ENCODE measurements around the gene CACNA2D2. TPM values are rescaled to one million over a fixed set of nuclear protein-coding genes. Genes with fewer than 3 reads are reported as not detected.

The CACNA2D2 gene
- total RNA-seq, 1 experiment from 2014 or later: 0.02 TPM

DNA sequence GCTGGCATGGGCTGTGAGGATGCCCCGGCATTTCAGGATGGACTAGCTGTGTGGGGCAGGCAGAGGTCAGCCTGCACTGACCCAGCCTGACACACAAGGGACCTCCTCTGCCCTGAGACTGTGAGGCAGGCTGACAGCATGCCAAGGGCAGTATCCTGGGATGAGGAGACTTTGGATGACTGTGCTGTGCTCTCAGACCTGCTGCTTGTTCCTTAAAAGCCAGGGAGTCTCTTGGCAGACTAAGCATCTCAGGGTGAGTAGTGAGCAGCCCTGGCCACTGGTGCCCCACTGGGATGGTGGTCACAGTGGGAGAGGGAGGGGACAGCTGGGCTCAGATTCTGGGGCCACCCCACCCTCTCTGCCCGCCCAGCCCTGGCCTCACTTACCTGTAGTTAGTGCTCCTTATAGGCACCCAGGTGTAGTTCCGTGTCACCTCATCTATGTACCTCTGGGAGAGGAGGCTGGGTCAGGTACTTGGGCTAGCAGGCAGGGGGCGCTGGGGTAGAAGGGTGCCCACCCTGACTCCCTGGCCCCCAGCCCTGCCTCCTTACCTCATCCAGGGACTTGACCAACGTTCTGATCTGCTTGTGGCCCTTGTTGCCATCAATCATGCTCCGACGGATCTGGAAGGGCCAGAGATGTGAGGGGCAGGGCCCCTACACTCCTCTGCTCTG, 128.0 kb downstream of the CACNA2D2 start:
- no peak for DNase-seq (ENCODE audit: extremely low read depth, low read depth)

DNA sequence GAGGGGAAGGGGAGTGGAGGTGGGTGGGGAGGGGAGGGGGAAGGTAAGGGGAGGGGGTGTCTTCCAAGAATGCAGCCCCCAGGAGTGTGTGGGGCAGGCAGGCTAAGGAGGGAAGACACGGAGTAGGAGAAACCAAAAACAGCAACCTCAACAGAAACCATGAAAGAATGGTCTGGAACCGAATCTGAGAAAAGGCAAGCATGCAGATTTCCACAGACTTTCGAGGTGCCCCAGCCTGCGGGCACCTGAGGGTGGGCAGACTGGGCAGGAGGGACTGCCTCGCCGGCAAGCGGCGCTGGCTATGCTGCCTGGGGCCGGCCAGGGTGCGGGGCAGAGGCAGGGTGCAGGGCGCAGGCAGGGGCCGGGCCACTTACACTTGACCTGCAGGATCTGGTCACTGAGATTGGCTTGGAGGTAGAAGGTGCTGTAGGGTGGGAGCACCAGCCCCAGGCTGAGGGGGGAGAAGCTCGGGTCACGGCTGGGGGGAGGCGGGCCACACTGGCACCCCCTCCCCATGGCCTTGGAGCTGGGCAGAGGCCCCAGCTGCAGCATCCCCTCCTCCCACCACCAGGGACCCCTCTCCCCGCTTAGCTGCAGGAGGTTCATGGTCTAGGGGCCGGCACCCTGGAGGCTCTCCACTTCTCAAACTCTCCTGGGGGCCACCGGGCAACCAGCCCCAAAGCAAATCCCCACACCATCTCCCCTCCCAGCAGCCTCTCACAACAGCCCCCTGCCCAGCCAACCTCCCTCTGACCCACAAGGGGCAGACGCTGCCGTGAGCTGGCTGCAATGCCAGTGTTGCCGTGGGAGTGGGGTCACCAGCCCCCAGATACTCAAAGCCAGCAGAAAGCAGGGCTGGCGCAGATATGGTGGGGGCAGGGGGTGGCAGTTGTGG, 128.8 kb downstream of the CACNA2D2 start:
- DNase-seq (ENCODE audit: extremely low read depth, low read depth): no peak

- DNase-seq (ENCODE audit: extremely low read depth, low read depth): no peak
These were observed 130.0 kb downstream of the CACNA2D2 start for GRCh38 chr3:50373146-50374051.

GRCh38 chr3:50372349-50372748, 131.1 kb downstream of the CACNA2D2 start:
- no peak for DNase-seq (ENCODE audit: extremely low read depth, low read depth)

GRCh38 chr3:50371133-50371685, 132.2 kb downstream of the CACNA2D2 start:
- no peak for DNase-seq (ENCODE audit: extremely low read depth, low read depth)

- DNase-seq (ENCODE audit: extremely low read depth, low read depth): no peak
These were observed 132.8 kb downstream of the CACNA2D2 start for GRCh38 chr3:50370594-50370993.

DNA sequence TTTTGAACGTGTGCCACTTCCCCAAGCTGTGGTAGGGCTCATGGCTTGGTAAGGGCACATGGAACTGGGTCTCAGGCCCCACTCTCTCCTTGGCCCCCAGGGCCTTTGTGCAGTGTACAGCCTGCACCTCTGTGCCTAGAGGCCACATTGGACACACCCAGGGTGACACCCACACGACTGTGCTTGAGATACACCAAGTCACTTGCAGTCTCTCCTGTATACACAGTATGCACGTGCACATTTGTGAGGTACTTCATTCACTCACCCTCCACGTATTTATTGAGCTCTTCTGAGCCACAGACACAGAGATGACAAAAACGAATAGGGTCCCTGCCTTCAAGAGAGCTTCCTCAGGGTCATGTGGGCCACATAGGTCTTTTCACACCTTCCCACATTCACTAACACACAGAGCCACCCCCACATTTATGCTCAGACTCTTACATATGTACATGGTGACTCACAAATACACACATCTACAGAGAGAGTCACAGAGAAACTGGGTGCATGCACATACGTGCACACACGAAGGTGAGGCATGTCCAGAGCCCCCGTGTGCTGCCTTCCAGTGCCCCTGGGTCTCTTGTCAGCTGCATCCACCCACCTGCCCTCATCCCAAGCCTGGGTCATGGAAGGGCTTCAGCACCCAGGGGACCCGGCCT, 134.3 kb downstream of the CACNA2D2 start:
- DNase-seq (ENCODE audit: extremely low read depth, low read depth): no peak

- no peak for DNase-seq (ENCODE audit: extremely low read depth, low read depth)
These were observed 137.6 kb downstream of the CACNA2D2 start for GRCh38 chr3:50365842-50366220.

DNA sequence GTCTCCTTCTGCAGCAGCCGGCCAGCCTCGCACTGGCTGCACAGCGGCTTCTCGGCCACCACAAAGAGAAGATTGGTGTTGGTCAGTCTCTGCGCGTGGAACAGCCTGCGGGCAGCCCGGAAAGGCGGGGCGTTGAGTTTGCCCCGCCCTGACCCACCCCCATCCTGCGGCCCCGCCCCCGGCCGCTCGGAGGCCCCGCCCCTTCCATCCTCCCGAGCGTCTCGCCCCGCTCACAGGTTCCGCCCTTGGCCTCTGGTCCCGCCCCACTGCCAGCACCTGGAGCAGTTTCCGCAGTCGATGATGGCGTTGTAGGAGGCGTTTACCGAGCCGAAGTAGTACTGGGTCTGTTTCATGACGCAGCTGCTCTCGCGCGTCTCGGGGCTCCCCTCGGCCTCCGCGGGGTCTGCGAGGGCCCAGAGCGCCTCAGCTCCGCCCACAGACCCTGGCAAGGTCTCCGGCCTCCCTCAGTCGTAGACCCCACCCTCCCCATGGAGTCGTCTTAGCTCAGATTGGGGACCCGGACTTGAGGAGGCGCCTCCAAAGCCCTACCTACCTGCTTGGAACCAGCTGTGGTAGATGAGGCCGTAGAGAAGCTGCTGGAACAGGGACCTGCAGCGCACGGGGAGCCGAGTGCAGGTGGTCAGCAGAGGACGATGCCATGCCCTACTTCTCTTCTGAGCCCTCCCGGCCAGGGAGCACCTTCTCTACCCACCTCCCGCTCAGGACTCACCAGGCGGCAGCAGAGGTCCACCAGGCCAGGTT, 138.2 kb downstream of the CACNA2D2 start:
- DNase-seq (ENCODE audit: extremely low read depth, low read depth): no peak

DNA sequence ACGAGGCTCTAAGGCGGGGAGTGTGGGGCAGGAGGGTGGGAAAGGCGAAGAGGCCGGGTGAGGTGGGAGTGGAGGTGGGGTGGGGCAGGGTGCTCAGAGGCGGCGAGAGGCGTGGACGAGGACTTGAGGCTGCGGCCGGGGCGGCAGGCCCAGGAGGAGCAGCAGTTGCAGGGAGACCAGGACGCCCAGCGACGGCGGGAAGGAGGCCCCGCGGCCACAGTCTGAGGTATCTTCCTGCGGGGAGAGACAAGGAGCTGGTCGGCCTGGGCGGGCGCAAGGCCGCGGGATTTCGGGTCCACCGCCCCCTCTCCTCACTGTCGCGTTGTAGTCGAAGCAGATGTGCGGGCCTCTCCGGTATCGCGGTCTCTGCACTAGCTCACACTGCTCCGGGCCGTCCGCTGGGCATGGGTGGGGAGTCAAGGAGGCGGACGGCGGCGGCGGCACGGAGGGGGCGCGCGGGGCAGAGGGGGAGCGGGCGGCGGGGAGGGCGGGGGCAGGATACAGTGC, 138.8 kb downstream of the CACNA2D2 start:
- DNase-seq (ENCODE audit: extremely low read depth, low read depth): no peak

DNA sequence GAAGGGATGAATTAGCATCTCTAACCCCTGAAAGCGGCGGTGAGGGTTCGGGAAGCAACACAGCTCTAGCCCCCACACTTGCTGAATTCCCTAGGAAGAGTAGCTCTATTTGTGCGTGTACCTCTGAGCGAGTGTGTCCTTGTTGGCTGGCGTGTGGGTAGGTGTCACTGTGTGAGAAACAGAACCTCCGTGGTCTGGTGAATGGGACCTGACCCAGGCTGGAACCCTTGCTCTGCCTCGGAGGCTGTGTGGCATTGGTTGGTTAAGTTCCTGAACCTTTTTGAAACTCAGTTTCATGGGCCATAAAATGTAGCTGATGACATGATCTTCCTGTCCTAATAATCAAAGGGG, 143.7 kb downstream of the CACNA2D2 start:
- DNase-seq (ENCODE audit: extremely low read depth, low read depth): no peak

- peak; percentile 96 for DNase-seq (ENCODE audit: extremely low read depth, low read depth)
These were observed 144.3 kb downstream of the CACNA2D2 start, which contains the start of gene TMEM115 for GRCh38 chr3:50358911-50359759. TMEM115 (minus strand) TSS chr3:50359521; CDS start chr3:50359063, 458 bp downstream.

- DNase-seq (ENCODE audit: extremely low read depth, low read depth): no peak
These were observed 145.0 kb downstream of the CACNA2D2 start for GRCh38 chr3:50358355-50358910.

- no peak for DNase-seq (ENCODE audit: extremely low read depth, low read depth)
These were observed 146.0 kb downstream of the CACNA2D2 start for GRCh38 chr3:50357481-50357880.

DNA sequence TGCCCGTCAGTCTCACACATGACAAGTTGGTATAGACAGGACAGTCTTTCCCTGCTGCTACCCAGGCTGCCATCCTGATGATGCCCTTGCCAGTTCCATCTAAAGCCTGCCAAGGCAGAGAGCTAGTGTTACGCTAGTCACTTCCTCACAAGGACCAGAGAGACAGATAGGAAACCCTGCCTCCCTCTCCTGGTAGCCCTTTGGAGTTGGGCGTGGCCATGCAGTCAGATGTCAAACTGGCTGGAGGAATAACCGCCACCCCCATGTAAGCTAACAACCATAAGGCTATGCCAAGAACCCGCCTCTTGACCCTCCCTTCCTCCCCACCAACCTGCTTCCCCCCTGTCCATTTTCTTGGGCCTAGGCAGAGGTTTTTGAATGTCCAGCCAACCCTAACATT, 146.9 kb downstream of the CACNA2D2 start:
- DNase-seq (ENCODE audit: extremely low read depth, low read depth): no peak

- DNase-seq (ENCODE audit: extremely low read depth, low read depth): no peak
These were observed 147.4 kb downstream of the CACNA2D2 start for GRCh38 chr3:50355829-50356552.

GRCh38 chr3:50354850-50355249, 148.6 kb downstream of the CACNA2D2 start:
- DNase-seq (ENCODE audit: extremely low read depth, low read depth): no peak
